HUES48 (cell line): Measurements from ENCODE around the gene NEK10.
"Not testable (repeated sequence)": the region's sequence is repeated elsewhere in the genome, so short reads cannot be mapped to it uniquely, and the experiment has no call there.

Experiments used
- H3K27ac ChIP-seq: one replicate; pipeline ENCODE4 v1.7.0; 2013; ENCODE audit warnings: low read depth, low read length, inconsistent platforms
- H3K27me3 ChIP-seq: 2 replicates; pipeline ENCODE4 v1.6.1; 2013; ENCODE audit warnings: mild to moderate bottlenecking, low read length; ENCODE audit not compliant: control insufficient read depth, insufficient read depth
- H3K36me3 ChIP-seq: 2 replicates; pipeline ENCODE4 v1.6.1; 2013; ENCODE audit warnings: low read length; ENCODE audit not compliant: control insufficient read depth, insufficient read depth
- H3K4me1 ChIP-seq: 2 replicates; pipeline ENCODE4 v1.6.1; 2013; ENCODE audit warnings: mild to moderate bottlenecking, low read length; ENCODE audit not compliant: control insufficient read depth, insufficient read depth
- H3K4me3 ChIP-seq: 2 replicates; pipeline ENCODE4 v1.5.1; 2013; ENCODE audit warnings: mild to moderate bottlenecking, low read depth, low read length
- H3K9ac ChIP-seq: 2 replicates; pipeline ENCODE4 v1.6.1; 2013; ENCODE audit warnings: mild to moderate bottlenecking, low read depth, low read length, moderate library complexity
- H3K9me3 ChIP-seq: 2 replicates; pipeline ENCODE4 v1.6.1; 2013; ENCODE audit warnings: low read length; ENCODE audit not compliant: control insufficient read depth, insufficient read depth

Gene NEK10

DNA sequence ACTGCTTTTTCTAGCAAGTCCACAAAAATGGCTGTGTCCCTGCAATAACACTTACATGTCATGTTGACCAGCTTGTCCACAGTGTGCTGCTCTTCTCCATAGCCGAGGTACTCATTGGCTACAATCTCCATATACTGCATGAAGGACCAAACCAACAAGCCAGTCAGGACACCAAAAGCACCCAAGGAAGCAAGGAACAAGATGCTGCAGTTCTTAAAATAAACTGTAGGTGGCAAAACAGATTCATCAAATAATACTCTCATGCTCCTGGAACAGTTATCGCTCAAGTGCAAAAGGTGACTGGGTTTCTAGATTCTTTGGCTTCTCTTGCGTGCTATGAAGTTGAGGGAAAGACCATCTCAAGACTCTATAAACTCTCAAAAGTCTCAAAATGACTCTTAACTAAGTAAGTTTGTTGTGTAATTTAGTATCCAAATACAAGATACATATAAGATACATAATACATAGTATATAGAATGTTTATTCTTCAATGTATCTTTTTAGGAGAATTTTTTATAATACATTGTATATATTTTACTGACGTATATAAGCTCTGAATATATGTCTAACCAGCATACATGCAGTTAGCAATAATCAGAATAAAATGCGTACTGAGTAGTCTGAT is 57.0 kb downstream of the NEK10 start:
- Histone ChIP-seq H3K36me3 (no peaks in the 10 kb centered on the region), H3K4me3 (no peak overlapping the region), H3K9ac (no peak overlapping the region), H3K4me1 (no peaks in the 10 kb centered on the region; the same call in 1 of the 2 replicates), H3K27me3 (no peaks in the 10 kb centered on the region), H3K27ac (no peak overlapping the region), H3K9me3 (no peaks in the 10 kb centered on the region)

GRCh38 chr3:27311400-27311799 is 57.8 kb downstream of the NEK10 start:
- Histone ChIP-seq H3K4me1 (no peaks in the 10 kb centered on the region; the same call in 1 of the 2 replicates), H3K4me3 (no peak overlapping the region), H3K9ac (no peak overlapping the region), H3K27me3 (no peaks in the 10 kb centered on the region), H3K27ac (peak overlapping the region; percentile 72), H3K36me3 (no peaks in the 10 kb centered on the region), H3K9me3 (no peaks in the 10 kb centered on the region)

DNA sequence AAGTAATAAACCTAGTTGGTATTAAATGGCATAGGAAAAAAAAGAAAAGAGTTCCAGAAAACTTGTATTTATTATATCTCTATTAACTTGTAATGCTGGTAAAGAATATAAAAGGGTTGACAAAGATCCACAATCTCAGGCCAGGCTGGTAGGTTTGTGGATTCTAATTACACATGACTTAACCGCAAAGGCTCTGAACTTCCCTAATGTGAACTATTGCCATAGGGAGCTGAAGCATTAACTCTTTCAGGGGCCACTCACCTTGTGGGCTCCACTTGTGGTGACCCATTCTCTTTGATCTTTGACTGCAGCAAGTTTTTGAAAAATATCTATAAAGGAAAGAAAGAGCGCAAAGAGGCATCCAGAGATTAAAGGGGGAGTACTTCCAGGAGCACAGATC is 58.5 kb downstream of the NEK10 start:
- H3K27me3 ChIP-seq = no peaks in the 10 kb centered on the region
- no peaks in the 10 kb centered on the region; the same call in 1 of the 2 replicates for H3K4me1 ChIP-seq

DNA sequence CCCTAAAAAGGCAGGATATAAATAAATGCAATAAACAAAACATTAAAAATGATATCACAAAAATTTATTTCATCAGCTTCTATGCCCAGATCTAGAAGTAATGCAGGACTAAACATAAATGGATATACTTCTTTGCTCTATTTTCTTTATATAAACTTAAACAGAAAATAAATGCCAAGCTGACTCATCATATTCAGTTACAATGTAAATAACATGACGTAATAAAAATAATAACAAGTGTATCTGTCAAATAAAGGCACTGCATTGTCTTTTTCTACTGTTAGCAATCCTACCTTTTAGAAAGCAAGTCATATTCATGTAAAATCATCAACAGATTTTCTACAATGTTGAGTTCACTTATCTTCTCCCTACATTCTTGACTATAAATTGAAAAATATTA is 61.6 kb downstream of the NEK10 start:
- H3K9me3 ChIP-seq = no peaks in the 10 kb centered on the region
- H3K27me3 ChIP-seq = no peaks in the 10 kb centered on the region
- no peaks in the 10 kb centered on the region; the same call in 1 of the 2 replicates for H3K4me1 ChIP-seq
- no peak overlapping the region for H3K4me3 ChIP-seq
- H3K9ac ChIP-seq = no peak overlapping the region
- H3K36me3 ChIP-seq = no peaks in the 10 kb centered on the region
- H3K27ac ChIP-seq = no peak overlapping the region

More for the DNA sequence above, 58.5 kb downstream of the NEK10 start:
- H3K9me3 ChIP-seq = no peaks in the 10 kb centered on the region
- no peak overlapping the region for H3K9ac ChIP-seq
- no peak overlapping the region for H3K4me3 ChIP-seq
- no peaks in the 10 kb centered on the region for H3K36me3 ChIP-seq
- H3K27ac ChIP-seq = no peak overlapping the region

DNA sequence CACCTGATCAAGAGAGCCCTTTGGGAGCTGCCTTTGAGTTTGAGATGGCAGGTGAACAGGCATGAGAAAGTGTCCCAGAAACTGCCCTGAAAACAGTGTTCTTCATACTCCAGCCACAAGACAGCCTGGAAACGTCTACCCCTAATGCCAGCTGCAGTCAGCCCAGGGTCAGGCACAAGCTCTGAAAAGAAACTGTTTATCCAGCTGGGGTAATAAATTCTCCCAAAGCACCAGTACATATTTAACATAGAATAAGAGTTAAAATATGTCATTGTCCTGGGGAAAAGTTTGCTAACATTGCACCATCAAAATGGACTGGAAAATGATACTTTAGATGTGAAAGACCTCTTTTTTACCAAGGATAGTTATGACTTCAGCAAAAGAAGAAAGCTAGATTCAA is 66.3 kb downstream of the NEK10 start:
- no peak overlapping the region for H3K4me3 ChIP-seq
- no peaks in the 10 kb centered on the region for H3K27me3 ChIP-seq
- H3K36me3 ChIP-seq = no peaks in the 10 kb centered on the region
- no peak overlapping the region for H3K27ac ChIP-seq
- no peaks in the 10 kb centered on the region for H3K4me1 ChIP-seq
- no peak overlapping the region for H3K9ac ChIP-seq
- 0 out of 2 replicates have a peak, but pooled peaks cover 11% of the 10 kb centered on the region for H3K9me3 ChIP-seq

DNA sequence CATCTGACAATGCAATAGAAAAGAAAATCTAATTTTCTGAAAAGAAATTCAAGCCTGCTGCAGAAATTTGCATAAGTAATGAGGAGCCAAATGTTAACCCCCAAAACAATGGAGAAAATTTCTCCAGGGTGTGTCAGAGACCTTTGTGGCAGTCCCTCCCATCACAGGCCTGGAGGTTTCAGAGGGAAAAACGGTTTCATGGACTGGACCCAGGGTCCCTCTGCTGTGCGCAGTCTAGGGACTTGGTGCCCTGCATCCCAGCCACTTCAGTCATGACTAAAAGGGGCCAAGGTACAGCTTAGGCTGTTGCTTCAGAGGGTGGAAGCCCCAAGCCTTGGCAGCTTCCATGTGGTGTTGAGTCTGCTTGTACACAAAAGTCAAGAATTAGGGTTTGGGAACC is 70.2 kb downstream of the NEK10 start:
- H3K27ac ChIP-seq, H3K9ac ChIP-seq, H3K4me3 ChIP-seq, H3K27me3 ChIP-seq, H3K36me3 ChIP-seq, H3K4me1 ChIP-seq: not testable (repeated sequence)
- H3K9me3 ChIP-seq = 0 out of 2 replicates have a peak, but pooled peaks cover 11% of the 10 kb centered on the region

DNA sequence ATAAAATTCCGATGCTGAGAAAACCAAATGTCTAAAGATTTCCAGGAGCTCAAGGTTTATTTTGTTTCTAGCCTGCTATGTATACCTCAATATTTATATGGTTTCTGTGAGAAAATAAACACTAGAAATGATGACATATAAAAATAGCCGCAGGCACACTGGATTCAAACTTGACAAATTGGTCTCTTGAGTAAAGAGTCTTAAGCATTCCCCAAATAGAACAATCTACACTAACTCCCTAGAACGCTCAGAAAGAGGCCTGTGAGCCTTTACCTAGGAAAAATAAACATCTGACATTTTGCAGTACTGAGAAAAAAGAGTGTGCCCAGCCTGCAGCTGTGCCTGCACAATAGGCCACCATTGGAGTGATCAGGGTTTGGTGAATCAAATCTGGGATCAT is 75.2 kb downstream of the NEK10 start:
- Histone ChIP-seq H3K9ac (no peak overlapping the region), H3K27ac (no peak overlapping the region)

GRCh38 chr3:27290760-27291159 is 78.4 kb downstream of the NEK10 start:
- Histone ChIP-seq H3K9ac (no peak overlapping the region), H3K9me3 (no peaks in the 10 kb centered on the region), H3K27ac (no peak overlapping the region), H3K4me3 (no peak overlapping the region), H3K4me1 (no peaks in the 10 kb centered on the region), H3K27me3 (no peaks in the 10 kb centered on the region), H3K36me3 (no peaks in the 10 kb centered on the region)

More for the DNA sequence above, 75.2 kb downstream of the NEK10 start:
- Histone ChIP-seq H3K9me3 (0 out of 2 replicates have a peak, but pooled peaks cover 2% of the 10 kb centered on the region), H3K36me3 (no peaks in the 10 kb centered on the region), H3K4me1 (no peaks in the 10 kb centered on the region), H3K4me3 (no peak overlapping the region), H3K27me3 (no peaks in the 10 kb centered on the region)

DNA sequence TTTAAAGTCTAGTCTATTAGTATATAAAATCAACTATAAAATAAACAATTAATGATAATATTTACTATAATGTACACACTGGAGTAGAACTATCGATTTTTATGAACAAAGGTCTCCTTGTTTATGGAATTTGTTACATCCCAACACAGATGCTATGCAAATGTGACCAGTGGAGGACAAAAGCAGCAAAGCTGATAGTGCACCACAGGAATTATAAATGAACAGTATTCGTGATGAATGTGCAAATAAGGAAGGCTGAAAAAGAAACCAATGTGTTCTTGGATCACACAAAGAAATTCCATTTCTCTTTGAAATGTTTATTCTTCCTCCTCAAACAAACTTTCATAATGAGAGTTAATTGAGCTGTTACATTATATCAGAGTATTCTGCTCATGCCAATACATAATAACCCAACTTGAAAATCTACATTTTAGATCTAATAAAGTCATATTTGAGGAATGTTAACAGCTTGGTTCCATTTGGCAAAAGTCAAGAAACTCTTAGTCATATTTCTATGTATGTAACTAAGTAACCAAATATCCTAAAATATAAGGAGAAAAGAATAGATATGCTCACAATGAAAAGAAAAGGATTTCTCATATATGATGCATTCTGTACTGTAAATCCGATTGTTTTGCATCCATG is 79.3 kb downstream of the NEK10 start:
- H3K9ac ChIP-seq = no peak overlapping the region
- H3K27ac ChIP-seq = no peak overlapping the region

GRCh38 chr3:27287052-27287451 is 82.1 kb downstream of the NEK10 start:
- Histone ChIP-seq H3K4me3 (no peak overlapping the region), H3K27me3 (no peaks in the 10 kb centered on the region), H3K36me3 (no peaks in the 10 kb centered on the region), H3K9me3 (no peaks in the 10 kb centered on the region), H3K4me1 (no peaks in the 10 kb centered on the region), H3K27ac (no peak overlapping the region), H3K9ac (no peak overlapping the region)

More for the DNA sequence above, 79.3 kb downstream of the NEK10 start:
- no peaks in the 10 kb centered on the region for H3K9me3 ChIP-seq
- H3K36me3 ChIP-seq = no peaks in the 10 kb centered on the region
- no peak overlapping the region for H3K4me3 ChIP-seq
- H3K4me1 ChIP-seq = no peaks in the 10 kb centered on the region
- H3K27me3 ChIP-seq = no peaks in the 10 kb centered on the region

GRCh38 chr3:27286467-27286866 is 82.7 kb downstream of the NEK10 start:
- not testable (repeated sequence) for H3K27ac ChIP-seq, H3K4me1 ChIP-seq, H3K27me3 ChIP-seq, H3K36me3 ChIP-seq, H3K9ac ChIP-seq, H3K9me3 ChIP-seq, H3K4me3 ChIP-seq
